Stimulated activated CD4-positive, alpha-beta T cell treated with anti-CD3 and anti-CD28 coated beads, Interleukin-4, amount 100 ng/mL, for 48 hours (primary cell): Measurements from ENCODE around the gene CKS2.
"Not testable (repeated sequence)": the region's sequence is repeated elsewhere in the genome, so short reads cannot be mapped to it uniquely, and the experiment has no call there.

Experiments used
- DNase-seq, 2 donors: peaks; one replicate each; pipeline ENCODE4 v3.0.0-alpha.2; 2020; ENCODE audit warnings: low read depth in 2 of 2

The CKS2 gene

DNA sequence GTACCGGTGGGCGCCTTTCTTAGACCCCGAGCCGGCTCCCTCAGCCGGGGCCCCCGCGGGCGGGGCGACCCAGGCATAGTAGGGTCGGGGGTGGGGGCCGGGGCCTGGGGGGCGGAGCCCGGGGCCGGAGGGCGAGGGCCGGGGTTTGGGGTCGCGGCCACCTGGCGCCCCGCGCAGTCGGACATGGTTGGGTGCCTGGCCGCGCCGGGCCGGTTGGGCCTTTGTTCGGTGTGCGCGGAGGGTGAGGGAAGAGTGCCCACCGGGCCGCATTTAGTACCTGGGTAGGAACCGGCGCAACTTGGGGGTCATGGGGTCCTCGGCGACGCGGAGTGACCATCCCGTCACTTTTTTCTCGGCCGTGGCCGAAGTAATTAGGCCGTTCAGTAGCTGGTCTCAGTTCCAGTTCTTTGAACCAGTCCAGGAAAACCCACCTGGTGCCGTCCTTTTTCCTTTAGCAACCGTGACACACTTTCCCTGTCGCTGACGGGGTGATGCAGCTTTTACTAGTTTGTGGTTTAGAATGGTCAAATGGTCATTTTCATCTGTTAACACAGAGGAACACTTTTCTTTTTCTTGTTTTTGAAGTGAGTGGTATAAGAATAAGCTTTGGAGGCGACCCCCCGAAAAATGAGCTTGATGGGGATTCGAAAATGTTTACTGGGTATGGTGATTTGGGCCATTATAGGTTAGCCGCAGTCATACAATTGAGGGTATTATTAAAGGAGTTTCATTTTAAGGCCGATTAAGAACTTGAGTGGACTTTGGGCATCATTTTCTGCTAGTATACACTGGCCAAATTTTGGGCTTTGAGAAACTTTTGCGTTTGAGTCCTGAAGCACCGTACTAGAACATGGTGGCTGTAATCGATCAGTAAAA lies 589 bp downstream of the CKS2 start:
- DNase-seq, result no peak

DNA sequence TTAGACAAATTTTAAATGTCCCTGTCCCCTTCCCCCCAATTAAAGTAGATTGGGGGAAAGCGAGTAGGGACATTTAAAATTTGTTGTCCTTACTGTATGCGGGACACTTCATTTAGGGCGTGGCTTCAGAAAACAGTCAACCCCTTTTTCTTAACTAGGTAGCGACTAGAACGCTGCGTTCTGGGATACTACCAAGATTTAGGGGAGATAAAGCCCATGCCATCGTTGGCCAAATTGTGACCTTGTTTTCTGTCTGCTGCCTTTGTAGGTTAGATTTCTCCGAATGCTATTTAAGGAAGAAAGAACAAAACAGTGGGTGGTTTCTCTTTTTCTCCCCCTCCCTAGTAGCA lies 1.2 kb downstream of the CKS2 start:
- no peak for DNase-seq

DNA sequence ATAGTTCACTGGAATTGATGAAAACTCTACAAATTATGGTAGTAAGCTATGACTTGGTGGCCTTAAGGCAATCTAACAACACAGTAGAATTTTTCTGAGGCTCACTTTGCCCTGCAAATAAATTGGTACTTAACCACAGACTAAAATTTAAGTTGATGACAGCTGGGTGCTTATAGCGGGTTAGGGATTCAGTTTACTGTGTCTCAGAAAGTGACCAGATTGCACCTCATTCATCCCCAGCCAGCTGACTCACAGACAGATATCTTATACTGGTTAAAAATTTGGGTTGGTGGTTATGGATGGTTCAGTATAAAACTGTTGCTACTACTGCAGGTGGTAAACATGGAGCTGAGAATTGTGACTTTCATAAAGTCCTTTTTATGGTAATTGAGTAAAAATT lies 2.8 kb downstream of the CKS2 start:
- DNase-seq, result no peak

GRCh38 chr9:89314955-89315354 lies 4.0 kb downstream of the CKS2 start:
- no peak for DNase-seq

DNA sequence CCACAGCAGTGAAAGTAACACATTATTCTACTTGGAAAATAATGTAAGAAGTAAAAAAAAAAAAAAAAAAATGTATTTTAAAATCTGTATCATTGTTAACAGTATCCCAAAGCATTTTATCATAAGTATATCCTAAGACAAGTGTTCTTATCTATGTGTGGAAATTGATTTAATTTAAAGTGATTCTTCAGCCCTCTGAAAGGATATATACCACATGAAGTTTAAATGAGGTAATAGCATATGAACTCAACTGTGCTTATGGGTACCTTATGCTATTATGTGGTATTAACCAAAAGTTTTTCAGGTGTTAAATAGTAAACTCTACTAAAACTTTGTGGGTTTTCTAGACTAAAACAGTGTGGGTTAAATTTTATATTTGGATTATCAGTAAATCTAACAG lies 4.5 kb downstream of the CKS2 start:
- no peak for DNase-seq

DNA sequence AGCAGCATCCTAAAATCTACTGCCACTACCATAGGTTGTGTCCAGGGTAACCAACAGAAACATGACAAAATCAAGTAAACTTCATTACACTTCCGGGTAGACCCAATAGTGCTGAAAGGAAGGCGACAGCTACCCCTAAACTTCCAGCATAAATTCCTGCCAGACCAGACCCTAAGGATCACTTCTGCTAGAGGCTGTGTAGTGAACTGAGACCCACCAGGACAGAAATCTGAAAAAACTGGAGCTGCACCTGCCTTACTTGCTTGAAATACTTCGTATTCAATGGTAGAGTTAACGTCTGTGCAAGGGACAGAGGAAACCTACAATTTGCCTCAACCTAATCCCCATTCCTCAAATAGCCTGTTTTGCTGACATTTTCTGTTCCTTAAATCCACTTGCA lies 6.3 kb downstream of the CKS2 start:
- DNase-seq, result no peak

DNA sequence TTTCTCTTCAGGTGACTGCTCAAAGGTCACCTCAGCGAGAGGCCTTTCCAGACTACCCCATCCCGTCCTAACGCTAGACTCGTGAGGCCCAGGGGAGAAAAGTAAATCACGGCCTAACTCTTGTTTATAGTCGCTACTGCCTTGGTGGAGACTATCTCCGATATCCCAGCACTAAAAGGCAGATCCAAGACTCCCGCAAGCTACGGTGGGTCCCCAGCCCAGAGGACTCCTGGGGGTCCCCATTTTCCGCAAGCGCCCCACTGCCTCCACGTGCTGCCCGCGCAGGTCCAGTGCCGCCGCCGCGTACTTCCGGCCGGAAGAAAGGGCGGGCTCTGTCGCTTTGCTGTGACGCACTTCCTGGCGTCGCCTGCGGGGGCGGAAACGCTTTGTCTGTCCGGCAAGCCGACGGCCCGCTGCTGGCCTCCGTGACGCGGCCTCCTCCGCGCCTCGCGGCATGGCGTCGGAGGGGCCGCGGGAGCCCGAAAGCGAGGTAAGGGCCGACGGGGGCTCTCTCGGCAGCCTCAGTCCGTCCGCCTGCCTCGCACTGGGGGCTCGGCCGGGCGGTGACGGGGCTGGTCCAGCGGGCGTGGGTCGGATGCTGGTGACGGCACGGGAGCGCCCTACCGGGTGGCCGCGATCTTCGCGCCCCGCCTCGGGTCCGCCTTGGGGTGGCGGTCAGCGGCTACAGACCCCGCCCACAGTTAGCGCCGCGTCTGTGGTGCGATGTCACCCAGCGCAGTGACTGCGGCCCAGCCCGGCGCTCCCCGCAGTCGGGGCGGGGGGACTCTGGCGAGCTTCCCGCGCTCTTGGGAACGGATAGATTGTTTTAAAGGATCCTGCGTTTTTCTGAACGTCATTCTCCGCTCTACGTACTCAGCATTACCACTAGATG lies 7.4 kb downstream of the CKS2 start, which contains the start of gene SECISBP2:
SECISBP2 (plus strand) TSS at position 378 of the 892 bp plus-strand sequence; CDS start at position 455, 77 bp downstream.
- peak; percentile 92 for DNase-seq

DNA sequence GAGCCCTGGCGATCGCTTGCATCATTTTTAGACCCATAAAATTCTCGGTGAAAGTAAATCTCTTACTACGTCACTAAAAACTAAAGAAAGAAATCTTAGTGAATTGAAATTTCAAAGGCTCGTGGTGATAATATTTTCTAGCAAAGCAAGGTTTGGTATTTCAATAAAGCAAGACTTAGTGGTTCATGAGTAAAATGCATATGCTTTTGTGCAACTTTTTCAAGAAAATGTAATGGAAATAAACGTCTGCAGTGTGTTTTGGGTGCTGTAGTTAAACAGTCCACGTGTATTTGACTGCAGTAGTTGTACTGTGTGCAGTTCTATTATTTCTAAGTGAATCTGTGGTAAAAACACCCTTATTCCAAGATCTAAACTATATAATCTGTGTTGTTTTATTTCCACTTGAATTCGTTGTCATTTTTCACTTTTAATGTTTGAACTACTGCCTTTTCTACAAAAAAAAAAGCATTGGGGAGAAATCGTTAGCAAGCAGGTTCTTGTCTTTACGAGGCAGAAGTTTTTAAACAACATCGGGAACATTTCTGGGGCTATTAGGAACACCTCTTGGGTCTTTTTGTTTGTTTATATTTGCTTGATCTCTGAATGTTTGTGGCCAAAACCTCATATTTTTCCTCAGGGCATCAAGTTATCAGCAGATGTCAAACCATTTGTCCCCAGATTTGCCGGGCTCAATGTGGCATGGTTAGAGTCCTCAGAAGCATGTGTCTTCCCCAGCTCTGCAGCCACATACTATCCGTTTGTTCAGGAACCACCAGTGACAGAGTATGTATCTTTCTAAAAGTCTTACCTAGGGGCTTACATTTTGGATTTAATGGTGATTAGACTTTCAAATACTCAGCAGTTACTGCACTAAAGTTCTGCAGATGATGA lies 8.3 kb downstream of the CKS2 start:
- DNase-seq, result no peak

DNA sequence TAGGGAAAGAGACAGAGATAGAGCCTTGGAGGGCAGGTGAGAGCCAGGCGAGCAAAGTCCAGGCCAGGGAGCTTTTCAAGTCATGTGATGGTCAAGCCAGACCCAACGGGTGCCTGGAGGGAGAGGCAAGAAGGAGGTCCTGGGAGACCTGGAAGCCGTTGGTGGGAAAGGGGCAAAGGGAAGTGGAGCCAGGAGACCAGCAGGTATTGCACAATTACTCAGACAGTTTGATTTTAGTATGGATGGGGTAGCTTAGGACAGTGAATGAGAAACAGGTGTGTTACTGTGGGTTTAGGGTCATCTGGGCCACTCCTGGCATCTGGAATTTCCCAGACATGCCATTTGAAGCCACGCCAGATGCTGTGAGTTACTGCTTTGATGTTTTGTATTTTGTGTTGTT lies 12.4 kb downstream of the CKS2 start:
- DNase-seq, result no peak

DNA sequence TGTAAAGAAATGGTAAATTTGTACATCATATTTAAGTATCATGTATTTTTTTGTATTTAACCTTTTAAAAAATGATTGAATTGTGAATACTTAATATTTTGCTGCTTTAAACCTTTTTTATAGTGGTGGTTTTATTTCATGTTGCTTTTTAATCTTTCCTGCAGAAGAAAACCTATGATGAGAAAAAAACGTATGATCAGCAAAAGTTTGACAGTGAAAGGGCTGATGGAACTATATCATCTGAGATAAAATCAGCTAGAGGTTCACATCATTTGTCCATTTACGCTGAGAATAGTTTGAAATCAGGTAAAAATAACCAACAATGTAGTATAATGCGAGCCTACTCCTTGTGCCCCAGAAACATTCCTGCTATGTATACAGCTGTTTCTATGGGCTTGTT lies 14.7 kb downstream of the CKS2 start:
- no peak for DNase-seq

DNA sequence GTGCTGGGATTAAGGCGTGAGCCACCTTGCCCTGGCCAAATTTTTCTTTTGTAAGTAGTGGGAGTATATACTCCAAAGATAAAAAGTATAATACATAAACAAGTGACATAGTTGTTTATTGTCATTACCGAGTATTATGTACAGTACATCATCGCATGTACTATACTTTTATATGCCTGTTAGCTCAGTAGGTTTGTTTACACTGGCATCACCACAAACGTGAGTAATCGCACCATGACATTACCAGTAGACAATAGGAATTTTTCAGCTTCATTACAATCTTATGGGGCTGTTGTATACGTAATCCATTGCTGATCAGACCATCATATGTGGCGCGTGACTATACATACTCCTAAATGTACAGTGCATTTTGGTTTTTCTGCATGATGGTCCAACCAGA lies 17.1 kb downstream of the CKS2 start:
- DNase-seq, result no peak

DNA sequence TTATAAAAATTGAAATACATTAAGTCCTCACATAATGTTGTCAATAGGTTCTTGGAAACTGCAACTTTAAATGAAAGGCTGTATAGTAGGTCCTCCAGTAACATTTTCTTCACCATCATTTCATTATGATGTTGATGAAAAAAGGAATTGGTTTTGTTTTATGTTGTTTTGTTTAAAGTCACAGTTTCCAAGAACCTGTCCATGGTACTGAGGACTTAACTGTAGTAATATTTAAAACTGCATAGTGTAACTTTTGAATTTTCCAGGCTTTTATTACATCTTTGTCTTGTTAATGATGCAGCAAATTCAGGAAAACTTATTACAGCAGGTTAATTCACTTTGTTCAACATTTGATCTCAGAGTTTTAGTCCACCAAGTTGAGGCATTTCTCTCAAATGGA lies 18.9 kb downstream of the CKS2 start:
- DNase-seq, result no peak

DNA sequence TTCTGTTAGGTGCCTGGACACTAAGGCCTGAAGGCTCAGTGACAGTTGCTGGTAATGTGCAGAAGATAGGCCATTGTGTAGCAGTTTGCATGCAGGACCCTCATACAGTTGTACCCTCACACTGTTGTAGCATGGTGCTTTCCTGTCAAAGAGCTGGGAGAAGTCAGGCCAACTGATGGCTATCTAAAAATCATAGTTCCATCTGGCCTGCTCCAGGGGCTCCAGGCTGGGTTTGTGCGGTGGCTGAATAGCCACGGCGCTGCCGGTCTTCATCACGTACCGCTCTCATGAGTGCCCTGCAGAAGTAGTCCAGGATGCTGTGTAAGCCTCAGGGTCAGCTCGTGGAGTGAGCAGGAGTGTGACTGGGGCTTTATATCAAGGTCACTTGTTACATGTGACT lies 19.5 kb downstream of the CKS2 start:
- no peak for DNase-seq

- DNase-seq, result no peak
Measured at GRCh38 chr9:89339807-89340206, 28.8 kb downstream of the CKS2 start.

DNA sequence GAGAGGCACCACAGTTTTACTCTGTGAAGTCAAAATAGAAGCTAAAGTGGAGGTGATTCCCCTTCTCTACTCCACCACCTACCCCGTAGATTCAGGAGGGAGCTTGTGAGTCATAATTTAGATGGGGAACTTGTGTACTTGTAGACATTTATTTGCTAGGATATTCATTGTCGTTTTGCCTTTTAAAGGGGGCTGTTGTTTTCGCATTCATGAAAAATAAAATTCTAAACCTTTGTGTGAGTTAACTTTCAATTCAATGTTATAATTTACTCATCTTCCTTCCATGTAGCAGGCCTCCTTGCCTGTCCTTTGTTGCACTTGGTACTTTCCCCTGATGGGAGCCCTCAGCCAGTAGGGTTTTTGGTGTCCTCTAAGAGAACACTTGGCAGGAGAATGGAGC lies 29.3 kb downstream of the CKS2 start:
- DNase-seq, result no peak

DNA sequence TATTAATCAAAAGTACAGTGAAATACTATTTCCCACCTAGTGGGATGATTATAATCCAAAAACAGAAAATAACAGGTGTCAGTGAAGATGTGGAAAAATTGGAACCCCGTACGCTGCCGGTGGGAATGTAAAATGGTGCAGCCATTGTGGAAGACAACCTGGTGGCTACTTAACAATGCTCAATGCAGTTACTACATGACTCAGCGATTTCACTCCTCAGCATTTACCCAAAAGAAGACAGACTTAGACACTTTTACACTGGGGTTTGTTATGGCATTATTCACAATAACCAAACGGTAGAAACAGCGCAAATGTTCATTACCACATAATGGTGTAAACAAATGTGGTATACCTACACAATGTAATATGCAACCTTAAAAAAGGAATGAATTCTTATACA lies 31.2 kb downstream of the CKS2 start:
- DNase-seq, result no peak

DNA sequence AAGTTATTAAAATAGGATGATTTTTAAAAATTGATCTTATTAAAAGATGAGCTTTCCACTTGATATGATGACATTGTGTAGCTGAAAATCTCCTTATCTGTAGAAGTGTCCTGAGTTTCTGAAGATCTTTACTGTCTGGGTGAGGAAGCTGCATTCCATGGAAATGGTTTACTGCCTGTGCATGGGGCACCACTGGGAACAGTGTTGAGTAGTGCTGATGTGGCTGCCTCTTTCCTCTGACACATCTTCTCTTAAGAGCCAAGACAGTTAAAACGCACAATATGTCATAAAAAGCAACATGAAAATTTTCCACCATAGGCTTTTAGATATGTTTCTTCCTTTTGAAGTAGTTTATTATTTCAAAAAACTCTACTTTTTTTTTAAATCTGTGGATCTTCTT lies 32.0 kb downstream of the CKS2 start:
- DNase-seq, result no peak

DNA sequence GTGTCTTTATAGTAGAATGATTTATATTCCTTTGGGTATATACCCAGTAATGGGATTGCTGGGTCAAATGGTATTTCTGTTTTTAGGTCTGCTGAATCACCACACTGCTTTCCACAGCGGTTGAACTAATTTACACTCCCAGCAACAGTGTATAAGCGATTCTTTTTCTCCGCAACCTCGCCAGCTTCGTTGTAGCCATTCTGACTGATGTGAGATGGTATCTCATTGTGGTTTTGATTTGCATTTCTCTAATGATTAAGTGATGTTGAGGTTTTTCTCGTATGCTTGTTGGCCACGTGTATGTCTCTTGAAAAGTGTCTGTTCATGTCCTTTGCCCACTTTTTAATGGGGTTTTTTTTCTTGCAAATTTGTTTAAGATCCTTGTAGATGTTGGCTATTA lies 32.8 kb downstream of the CKS2 start:
- DNase-seq, result not testable (repeated sequence)

GRCh38 chr9:89345476-89345875 lies 34.5 kb downstream of the CKS2 start:
- DNase-seq, result no peak

DNA sequence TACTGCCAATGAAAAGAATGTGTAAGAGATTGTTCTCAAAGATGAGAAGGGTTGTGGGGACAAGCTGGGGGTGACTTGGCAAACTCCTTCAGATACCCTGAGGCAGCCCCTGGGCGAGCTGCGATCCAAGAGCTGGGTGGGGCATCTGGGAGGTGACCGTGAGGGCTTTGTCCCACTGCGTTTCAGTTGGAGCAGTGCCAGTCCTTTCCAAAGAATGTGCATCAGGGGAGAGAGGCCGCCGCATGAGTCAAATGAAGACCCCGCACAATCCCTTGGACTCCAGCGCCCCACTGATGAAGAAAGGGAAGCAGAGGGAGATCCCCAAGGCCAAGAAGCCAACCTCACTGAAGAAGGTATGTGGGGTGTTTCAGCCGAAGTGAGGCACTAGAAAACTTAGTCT lies 35.7 kb downstream of the CKS2 start:
- DNase-seq, result no peak

GRCh38 chr9:89347651-89348050 lies 36.7 kb downstream of the CKS2 start:
- no peak for DNase-seq

- DNase-seq, result no peak
Measured at GRCh38 chr9:89349607-89350006, 38.6 kb downstream of the CKS2 start.
